Measurements from ENCODE around the gene OTOP2.

Gene OTOP2

GRCh38 chr17:74938194-74938950 is 14.3 kb downstream of the OTOP2 start:
- POLR2A ChIA-PET = interaction anchor here (0.8 kb wide), 1 partner anchor 65 kb away, joined by 4 read pairs; the partner anchor contains the start of gene FDXR
- TF ChIP-seq ZNF776 (tag by site-specific recombination; IDR thresholded peaks at IDR 0.05; ENCODE audit: borderline replicate concordance) = no peak
- TF ChIP-seq ZNF311 (tag by site-specific recombination; IDR thresholded peaks at IDR 0.05; ENCODE audit: borderline replicate concordance) = no peak
- no peak for TF ChIP-seq ZNF449 (tag by site-specific recombination; IDR thresholded peaks at IDR 0.05)
- no peak for TF ChIP-seq ZNF174 (tag by site-specific recombination; IDR thresholded peaks at IDR 0.05)
- peak; percentile 71; the same call in 1 of the 2 replicates for TF ChIP-seq PRDM10 (tag by site-specific recombination; IDR thresholded peaks at IDR 0.05)
- H3K9me3 ChIP-seq (ENCODE audit: control insufficient read depth, insufficient read depth, low read depth, low read length) = no peaks in the 10 kb centered on the region
- H3K4me1 ChIP-seq (ENCODE audit: control insufficient read depth, insufficient read depth, low read length) = no peaks in the 10 kb centered on the region
- H3K4me3 ChIP-seq (ENCODE audit: low read depth, low read length) = no peak overlapping the region
- CTCF ChIA-PET = interaction anchor here (0.8 to 1.4 kb wide), 2 partner anchors 22 to 663 kb away, joined by 3 to 5 read pairs; no protein-coding TSS in a partner anchor
- H3K27ac ChIP-seq (ENCODE audit: extremely low read depth, low read depth, low read length) = no peak overlapping the region
- no peaks in the 10 kb centered on the region for H3K36me3 ChIP-seq (ENCODE audit: control insufficient read depth in 2 of 2, insufficient read depth in 1 of 2, low read length in 2 of 2)

GRCh38 chr17:74939534-74939933 is 15.5 kb downstream of the OTOP2 start:
- Histone ChIP-seq H3K36me3 (ENCODE audit: control insufficient read depth in 2 of 2, insufficient read depth in 1 of 2, low read length in 2 of 2) (no peaks in the 10 kb centered on the region), H3K4me1 (ENCODE audit: control insufficient read depth, insufficient read depth, low read length) (no peaks in the 10 kb centered on the region), H3K4me3 (ENCODE audit: low read depth, low read length) (no peak overlapping the region), H3K27ac (ENCODE audit: extremely low read depth, low read depth, low read length) (no peak overlapping the region), H3K9me3 (ENCODE audit: control insufficient read depth, insufficient read depth, low read depth, low read length) (no peaks in the 10 kb centered on the region)
- TF ChIP-seq ZNF335 (tag by site-specific recombination; conservative IDR thresholded peaks at IDR 0.05) (0 out of 2 replicates have a peak, but pooled peaks have one; percentile 19), ZNF433 (tag by site-specific recombination; IDR thresholded peaks at IDR 0.05; ENCODE audit: low read depth) (no peak)
- POLR2A ChIA-PET = no interaction called here
- CTCF ChIA-PET = interaction anchor here (0.6 to 1.6 kb wide), 4 partner anchors 13 to 443 kb away, joined by 4 to 6 read pairs (median 4); partner anchors contain the start of gene OTOP2

- no peaks in the 10 kb centered on the region for H3K36me3 ChIP-seq (ENCODE audit: control insufficient read depth in 2 of 2, insufficient read depth in 1 of 2, low read length in 2 of 2)
- ChIA-PET CTCF (interaction anchor here (0.6 kb wide), 1 partner anchor 68 kb away, joined by 3 read pairs; no protein-coding TSS in a partner anchor), POLR2A (no interaction called here)
- H3K4me1 ChIP-seq (ENCODE audit: control insufficient read depth, insufficient read depth, low read length) = no peaks in the 10 kb centered on the region
- H3K9me3 ChIP-seq (ENCODE audit: control insufficient read depth, insufficient read depth, low read depth, low read length) = no peaks in the 10 kb centered on the region
- no peak overlapping the region for H3K4me3 ChIP-seq (ENCODE audit: low read depth, low read length)
- TF ChIP-seq ZNF529 (tag by site-specific recombination; IDR thresholded peaks at IDR 0.05; ENCODE audit: insufficient replicate concordance) = no peak
- TF ChIP-seq ZNF768 (tag by site-specific recombination; IDR thresholded peaks at IDR 0.05) = 0 out of 2 replicates have a peak, but pooled peaks have one; percentile 31
- no peak overlapping the region for H3K27ac ChIP-seq (ENCODE audit: extremely low read depth, low read depth, low read length)
Observed at GRCh38 chr17:74941128-74941725, 17.2 kb downstream of the OTOP2 start.

Data from HEK293 (cell line).